ENCODE measurements around the gene CUBN.

The CUBN gene

GRCh38 chr10:16811292-16811691 lies 318.3 kb downstream of the CUBN start:
- no peak for DNase-seq

- DNase-seq = peak; percentile 63
These were observed 320.4 kb downstream of the CUBN start for GRCh38 chr10:16809074-16809718.

GRCh38 chr10:16804123-16804522 lies 325.5 kb downstream of the CUBN start:
- DNase-seq = no peak

GRCh38 chr10:16803464-16803863 lies 326.1 kb downstream of the CUBN start:
- DNase-seq = no peak

GRCh38 chr10:16799621-16800020 lies 330.0 kb downstream of the CUBN start:
- no peak for DNase-seq

- DNase-seq = no peak
These were observed 331.0 kb downstream of the CUBN start for GRCh38 chr10:16798571-16798970.

- DNase-seq = no peak
These were observed 334.1 kb downstream of the CUBN start for GRCh38 chr10:16795410-16796073.

- no peak for DNase-seq
These were observed 335.6 kb downstream of the CUBN start for GRCh38 chr10:16794005-16794404.

- no peak for DNase-seq
These were observed 336.9 kb downstream of the CUBN start for GRCh38 chr10:16792675-16793074.

GRCh38 chr10:16789765-16790164 lies 339.8 kb downstream of the CUBN start:
- no peak for DNase-seq

GRCh38 chr10:16789261-16789660 lies 340.4 kb downstream of the CUBN start:
- DNase-seq = no peak

- DNase-seq = no peak
These were observed 340.8 kb downstream of the CUBN start for GRCh38 chr10:16788778-16789177.

- peak; percentile 55 for DNase-seq
These were observed 341.5 kb downstream of the CUBN start for GRCh38 chr10:16788125-16788524.

GRCh38 chr10:16787361-16787791 lies 342.2 kb downstream of the CUBN start:
- DNase-seq = peak; percentile 88

GRCh38 chr10:16780338-16780880 lies 349.2 kb downstream of the CUBN start:
- no peak for DNase-seq

GRCh38 chr10:16779384-16779915 lies 350.2 kb downstream of the CUBN start:
- DNase-seq = peak; percentile 57

GRCh38 chr10:16777473-16778370 lies 351.9 kb downstream of the CUBN start:
- peak; percentile 70 for DNase-seq

- no peak for DNase-seq
These were observed 352.7 kb downstream of the CUBN start for GRCh38 chr10:16776896-16777295.
